GM10248 (cell line): ENCODE results near the gene PEX26.

Source experiments
- CTCF ChIA-PET: fragments of 300-600 bp; sonication (Branson Sonifier 250); formaldehyde crosslinking; extraction: SDS; loops from one replicate; lab custom pipeline; 2021; ENCODE audit warnings: antibody characterized with exemption; lab: Yijun Ruan, JAX
- POLR2A ChIA-PET: fragments of 350-650 bp; sonication (Branson Sonifier 250); formaldehyde crosslinking; extraction: SDS; loops from one replicate; lab custom pipeline; 2020; ENCODE audit warnings: antibody characterized with exemption; lab: Yijun Ruan, JAX
- DNase-seq: peaks from one replicate; pipeline ENCODE4 v3.0.0; 2012; ENCODE audit errors: extremely low spot score
- TF ChIP-seq, protein P1 (sequence below): IDR thresholded peaks from 2 replicates; pipeline ENCODE4 v1.5.1; 2012; ENCODE audit warnings: mild to moderate bottlenecking, low read depth; ENCODE audit errors: extremely low read depth, missing control alignments, control extremely low read depth

The PEX26 gene

DNA sequence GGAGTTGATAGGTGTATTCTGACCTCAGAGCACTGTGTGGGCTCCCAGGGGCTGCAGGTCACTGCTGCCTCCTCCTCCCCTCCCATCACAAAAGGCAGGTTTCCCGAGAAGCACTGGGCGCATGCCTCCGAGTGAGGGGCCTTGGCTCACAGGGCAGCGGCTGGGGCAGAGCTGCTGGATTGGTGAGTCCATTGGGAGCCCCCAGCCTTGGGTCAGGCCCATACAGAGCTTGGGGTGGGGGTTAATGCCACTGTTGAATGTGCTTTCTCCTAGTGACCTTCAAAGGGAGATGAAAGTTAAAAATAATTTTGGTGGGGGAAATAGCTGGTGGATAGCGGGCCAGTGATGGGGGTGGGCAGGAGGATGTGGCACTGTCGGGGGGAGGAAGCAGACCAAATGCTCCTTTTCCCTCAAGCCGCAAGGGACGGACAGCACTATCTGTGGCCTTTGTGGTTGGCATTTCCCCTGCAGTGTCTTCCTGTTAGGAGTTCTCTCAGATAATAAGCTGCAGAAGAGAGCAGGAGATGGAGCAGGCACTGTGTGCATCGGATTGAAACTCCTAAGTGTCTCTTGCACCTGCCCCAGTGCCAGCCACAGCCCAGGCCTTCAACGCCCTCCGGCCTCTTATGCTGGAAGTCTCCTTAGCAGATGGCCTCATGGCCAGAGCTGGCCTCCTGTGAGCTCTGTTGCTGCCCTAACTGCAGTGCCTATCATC is 36.0 kb downstream of the PEX26 start:
- CTCF ChIA-PET, result interaction anchor here (1.0 to 1.3 kb wide), 3 partner anchors 10 to 37 kb away, joined by 3 to 4 read pairs (median 3); no protein-coding TSS in a partner anchor
- TF ChIP-seq, protein P1, sequence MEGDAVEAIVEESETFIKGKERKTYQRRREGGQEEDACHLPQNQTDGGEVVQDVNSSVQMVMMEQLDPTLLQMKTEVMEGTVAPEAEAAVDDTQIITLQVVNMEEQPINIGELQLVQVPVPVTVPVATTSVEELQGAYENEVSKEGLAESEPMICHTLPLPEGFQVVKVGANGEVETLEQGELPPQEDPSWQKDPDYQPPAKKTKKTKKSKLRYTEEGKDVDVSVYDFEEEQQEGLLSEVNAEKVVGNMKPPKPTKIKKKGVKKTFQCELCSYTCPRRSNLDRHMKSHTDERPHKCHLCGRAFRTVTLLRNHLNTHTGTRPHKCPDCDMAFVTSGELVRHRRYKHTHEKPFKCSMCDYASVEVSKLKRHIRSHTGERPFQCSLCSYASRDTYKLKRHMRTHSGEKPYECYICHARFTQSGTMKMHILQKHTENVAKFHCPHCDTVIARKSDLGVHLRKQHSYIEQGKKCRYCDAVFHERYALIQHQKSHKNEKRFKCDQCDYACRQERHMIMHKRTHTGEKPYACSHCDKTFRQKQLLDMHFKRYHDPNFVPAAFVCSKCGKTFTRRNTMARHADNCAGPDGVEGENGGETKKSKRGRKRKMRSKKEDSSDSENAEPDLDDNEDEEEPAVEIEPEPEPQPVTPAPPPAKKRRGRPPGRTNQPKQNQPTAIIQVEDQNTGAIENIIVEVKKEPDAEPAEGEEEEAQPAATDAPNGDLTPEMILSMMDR, result no peak
- no peak for DNase-seq
- POLR2A ChIA-PET, result interaction anchor here (0.9 kb wide), 1 partner anchor 38 kb away, joined by 3 read pairs; no protein-coding TSS in a partner anchor

DNA sequence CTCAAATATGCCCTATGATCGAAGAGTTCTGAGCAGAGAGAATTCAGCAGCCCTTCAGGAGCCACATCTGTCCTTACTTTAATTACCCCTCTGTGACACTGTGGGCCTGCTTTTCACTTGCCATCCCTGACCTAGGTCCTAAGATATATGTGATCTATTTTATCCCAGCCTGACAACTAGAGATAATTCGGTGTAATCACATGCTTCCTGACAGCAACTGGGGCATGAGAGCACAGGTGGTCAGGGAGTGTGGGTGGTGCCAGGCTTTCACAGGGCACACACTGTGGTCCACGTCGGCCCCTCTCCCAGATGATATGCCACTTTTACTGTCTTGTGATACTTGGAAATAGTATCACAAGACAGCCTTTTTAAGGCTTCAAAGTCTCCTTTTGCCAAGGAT is 36.7 kb downstream of the PEX26 start:
- ChIA-PET POLR2A (no interaction called here), CTCF (interaction anchor here (1.0 to 1.6 kb wide), 2 partner anchors 24 to 39 kb away, joined by 3 to 5 read pairs; no protein-coding TSS in a partner anchor)
- TF ChIP-seq, protein P1, result no peak
- no peak for DNase-seq

DNA sequence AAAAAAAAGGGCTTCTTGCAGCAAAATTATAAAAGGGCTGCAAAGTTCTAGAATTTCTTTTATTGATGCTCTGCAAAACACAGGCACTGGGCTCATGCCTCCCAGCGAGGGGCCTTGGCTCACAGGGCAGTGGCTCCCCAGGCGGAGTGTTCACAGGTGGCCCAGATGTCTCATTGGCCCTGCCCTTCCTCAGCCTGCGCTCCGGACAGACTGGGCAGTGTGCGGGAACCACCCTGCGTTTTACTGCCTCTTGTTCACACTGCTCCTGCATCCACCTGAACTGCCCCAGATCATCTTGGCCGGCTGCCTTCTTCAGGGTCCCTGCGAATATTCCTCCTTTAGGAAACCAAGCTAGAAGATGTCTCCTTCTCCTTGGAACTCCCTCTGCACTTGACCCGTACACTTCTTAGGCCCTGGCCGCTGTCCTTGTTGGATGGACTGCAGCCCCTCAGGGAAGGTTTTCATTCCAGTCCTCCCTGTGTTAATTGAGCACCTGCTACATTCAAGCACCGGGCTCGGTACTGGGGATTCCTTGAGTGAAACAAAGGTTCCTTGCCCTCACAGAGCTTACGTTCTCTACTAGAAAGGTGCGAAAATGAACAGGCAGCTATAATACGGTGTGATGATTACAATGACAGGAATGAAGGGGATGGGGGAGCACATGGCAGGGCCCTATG is 37.3 kb downstream of the PEX26 start:
- POLR2A ChIA-PET, result no interaction called here

DNA sequence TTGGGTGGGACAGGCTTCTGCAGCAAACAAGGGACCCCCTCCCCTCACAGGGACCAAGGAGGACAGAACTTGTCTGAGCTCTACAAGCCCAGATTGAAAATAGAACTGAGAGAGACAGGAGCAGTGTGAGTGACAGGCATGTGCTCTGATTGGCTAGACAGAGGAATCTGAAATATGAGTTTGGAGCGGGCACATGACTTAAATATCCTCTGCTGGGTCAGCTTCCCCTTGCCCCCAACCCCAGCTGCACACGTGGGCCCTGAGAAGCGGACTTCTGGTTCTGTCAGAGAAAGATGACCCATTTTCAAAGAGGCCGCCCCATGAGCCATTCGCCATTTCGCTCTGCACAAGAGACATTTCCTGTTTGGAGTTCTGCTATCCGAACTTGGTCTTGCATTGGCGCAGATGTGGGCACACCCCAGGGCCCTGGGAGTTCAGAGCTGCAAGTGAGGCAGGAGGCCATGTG is 38.1 kb downstream of the PEX26 start:
- TF ChIP-seq, protein P1, result no peak
- ChIA-PET CTCF (interaction anchor here (1.0 to 1.7 kb wide), 3 partner anchors 9 to 374 kb away, joined by 3 to 5 read pairs (median 5); no protein-coding TSS in a partner anchor), POLR2A (no interaction called here)
- no peak for DNase-seq

More for the DNA sequence above, 37.3 kb downstream of the PEX26 start:
- DNase-seq, result no peak
- TF ChIP-seq, protein P1, result no peak
- CTCF ChIA-PET, result interaction anchor here (1.6 kb wide), 1 partner anchor 39 kb away, joined by 5 read pairs; no protein-coding TSS in a partner anchor

DNA sequence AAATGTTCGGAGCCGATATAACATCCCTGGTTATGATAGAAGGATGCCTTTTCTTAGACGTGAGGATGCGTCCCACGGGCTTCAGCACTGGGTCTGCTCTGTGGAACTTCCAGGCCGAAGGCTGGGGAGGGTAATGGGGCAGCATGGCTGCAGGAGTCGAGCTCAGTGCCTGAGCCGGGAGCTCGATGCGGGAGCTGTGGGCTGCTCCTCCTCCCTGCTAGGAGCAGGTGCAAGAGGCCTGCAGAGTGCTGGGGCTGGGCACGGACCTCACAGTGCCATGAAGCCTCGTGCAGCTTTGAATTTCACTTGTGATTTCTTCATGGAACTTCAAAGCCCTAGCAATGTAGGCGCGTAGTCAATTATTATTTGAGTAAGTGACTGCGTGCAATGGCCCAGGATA is 38.8 kb downstream of the PEX26 start:
- ChIA-PET CTCF (interaction anchor here (1.0 to 1.7 kb wide), 3 partner anchors 10 to 374 kb away, joined by 3 to 5 read pairs (median 3); no protein-coding TSS in a partner anchor), POLR2A (no interaction called here)
- no peak for DNase-seq
- TF ChIP-seq, protein P1, result no peak

DNA sequence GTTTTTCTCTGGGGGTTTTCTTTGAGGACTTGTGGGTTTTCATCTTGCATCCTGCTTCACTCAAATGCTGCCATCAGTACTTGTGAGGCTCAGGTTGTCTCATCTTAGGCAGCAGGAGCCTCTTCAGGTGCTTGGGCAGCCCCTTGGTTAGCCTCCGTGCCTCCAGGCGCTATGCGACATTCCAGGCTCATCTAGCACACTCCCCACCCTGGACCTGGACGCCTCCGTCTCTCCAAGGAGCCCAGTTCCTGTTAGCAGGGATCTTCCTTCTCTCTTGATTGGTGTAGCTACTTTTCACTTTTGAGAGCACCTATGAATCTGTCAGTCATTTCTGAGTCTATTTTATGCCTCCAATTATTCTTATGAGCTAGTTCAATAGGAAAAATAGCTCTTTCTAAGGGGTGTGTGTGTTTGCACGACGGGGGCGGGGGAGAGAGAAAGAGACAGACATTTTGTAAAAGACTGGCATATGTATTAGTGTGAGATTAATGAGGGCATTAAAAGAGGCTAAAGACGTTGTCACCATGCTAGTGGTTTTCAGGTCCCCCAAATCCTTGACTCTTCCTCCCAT is 40.6 kb downstream of the PEX26 start:
- POLR2A ChIA-PET, result no interaction called here
- CTCF ChIA-PET, result interaction anchor here (1.0 kb wide), 1 partner anchor 41 kb away, joined by 3 read pairs; the partner anchor contains the start of gene PEX26
- TF ChIP-seq, protein P1, result no peak
- no peak for DNase-seq
